HPDE6-E6E7 (cell line): ENCODE results near the gene AKAP8L.
"Not testable (repeated sequence)": the region's sequence is repeated elsewhere in the genome, so short reads cannot be mapped to it uniquely, and the experiment has no call there.

Experiments used
- DNase-seq: peaks from one replicate; pipeline ENCODE4 v3.0.0; 2011; ENCODE audit warnings: missing footprints; ENCODE audit errors: extremely low spot score

The AKAP8L gene

DNA sequence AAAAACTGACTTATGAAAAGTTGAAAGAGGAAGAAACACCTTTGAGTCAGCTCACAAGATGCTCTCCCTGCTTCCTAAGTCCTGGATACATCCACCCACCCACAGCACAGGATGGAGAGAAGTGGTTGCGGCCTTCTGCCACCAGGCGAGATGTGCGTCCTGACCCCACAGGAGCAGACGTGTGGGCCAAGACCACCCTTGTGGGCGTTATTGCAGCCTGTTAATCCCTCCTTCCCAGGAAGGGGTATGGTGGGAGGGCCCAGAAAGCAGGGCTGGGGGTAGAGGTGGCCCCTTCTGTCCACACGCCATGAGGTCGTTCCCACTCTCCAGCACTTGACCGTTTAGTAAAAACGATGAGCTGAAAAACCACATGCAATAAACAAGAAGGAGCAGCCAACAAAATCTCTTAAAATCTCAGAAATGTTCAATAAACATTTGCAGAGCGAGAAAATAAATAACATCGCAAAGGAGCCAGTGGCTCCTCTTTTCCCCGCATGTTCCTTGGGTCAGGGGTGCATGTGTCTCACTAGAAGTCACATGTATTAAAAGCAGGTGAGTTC lies 2.4 kb upstream of the AKAP8L start:
- no peak for DNase-seq

GRCh38 chr19:15419413-15420025 lies 731 bp upstream of the AKAP8L start:
- no peak for DNase-seq

GRCh38 chr19:15418231-15418578 lies 583 bp downstream of the AKAP8L start:
- DNase-seq: no peak

GRCh38 chr19:15417699-15418098 lies 1.1 kb downstream of the AKAP8L start:
- no peak for DNase-seq

- DNase-seq: no peak
These were observed 6.0 kb downstream of the AKAP8L start for GRCh38 chr19:15412832-15413231.

DNA sequence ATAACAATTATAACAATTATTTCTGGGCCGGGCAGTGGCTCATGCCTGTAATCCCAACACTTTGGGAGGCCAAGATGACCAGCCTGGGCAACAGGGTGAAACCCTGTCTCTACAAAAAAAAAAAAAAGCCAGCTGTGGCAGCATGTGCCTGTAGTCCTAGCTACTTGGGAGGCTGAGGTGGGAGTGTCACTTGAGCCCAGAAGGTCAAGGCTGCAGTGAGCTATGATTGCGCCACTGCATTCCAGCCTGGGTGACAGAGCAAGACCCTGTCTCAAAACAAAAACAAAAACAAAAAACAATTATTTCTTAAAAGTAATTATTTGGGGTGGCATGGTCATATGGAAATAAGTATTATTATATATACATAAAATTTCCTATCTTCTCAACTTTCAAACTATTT lies 7.4 kb downstream of the AKAP8L start:
- not testable (repeated sequence) for DNase-seq

GRCh38 chr19:15404780-15405211 lies 14.0 kb downstream of the AKAP8L start:
- DNase-seq: no peak

DNA sequence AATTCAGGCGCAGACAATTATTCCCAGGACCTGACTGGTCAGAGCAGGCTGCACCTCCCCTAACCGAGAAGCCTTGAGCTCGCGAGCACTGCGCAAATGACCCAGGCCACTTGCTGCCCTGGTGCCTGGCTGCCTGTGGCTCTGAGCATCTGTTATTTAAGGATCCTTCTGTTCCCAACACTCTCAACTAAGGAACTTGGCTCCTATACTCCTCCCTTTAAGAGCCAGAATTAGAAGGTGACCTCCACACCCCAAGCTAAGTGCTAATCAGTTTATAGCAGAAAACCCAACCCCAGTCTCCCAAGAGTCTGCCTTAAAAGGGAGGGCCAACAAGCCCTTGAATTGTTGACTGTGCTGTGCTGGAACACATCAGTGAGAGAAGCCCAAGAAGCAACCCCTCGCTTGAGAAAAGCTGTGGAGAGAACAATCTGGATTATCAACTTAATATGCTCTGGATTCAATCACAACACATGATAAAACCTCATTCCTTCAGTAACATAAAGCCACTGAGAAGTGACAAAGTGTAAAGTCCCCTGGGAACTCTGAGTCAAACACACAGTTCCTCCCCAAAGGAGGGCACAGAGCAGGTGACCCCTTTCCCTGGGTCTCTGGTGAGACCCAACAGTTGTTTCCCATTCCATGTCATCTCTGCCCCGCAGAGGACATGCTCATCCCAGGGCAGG lies 14.6 kb downstream of the AKAP8L start:
- DNase-seq: no peak

- DNase-seq: no peak
These were observed 15.6 kb downstream of the AKAP8L start for GRCh38 chr19:15403151-15403531.

DNA sequence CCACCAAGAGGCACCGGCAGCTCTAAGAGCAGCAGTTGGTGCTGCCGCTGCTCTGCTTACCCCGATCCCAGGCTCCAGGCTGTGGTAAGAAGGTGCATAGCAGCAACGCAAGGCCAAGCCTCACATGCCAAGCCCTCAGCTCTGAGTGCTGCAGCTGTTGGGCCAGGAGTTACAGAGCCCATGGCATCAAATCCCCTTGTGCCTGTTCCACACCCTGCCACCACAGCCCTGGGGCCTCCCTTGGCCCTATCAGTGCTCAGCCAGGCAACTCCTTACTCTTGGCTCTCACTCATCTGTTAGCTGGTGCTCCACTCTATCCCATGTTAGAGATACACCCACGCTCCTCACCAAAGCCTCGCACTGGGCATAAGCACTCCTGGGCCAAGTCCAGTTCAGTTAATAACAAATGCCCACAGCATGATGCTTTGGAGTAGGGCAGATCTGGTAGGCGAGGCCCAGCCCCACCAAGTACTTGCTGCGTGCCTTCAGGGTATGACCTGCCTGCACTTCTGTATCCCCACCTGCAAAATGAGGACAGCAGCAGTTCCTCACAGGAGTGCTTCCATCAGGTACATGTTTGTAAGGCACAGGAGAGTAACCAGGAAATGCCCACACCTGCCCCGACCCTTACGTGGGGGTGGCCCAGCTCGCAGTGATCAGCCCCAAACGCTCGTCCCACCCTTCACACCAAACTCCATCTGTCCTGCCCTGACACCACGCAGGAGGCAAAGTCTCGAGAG lies 16.2 kb downstream of the AKAP8L start:
- no peak for DNase-seq

GRCh38 chr19:15401397-15401710 lies 17.4 kb downstream of the AKAP8L start:
- DNase-seq: no peak

DNA sequence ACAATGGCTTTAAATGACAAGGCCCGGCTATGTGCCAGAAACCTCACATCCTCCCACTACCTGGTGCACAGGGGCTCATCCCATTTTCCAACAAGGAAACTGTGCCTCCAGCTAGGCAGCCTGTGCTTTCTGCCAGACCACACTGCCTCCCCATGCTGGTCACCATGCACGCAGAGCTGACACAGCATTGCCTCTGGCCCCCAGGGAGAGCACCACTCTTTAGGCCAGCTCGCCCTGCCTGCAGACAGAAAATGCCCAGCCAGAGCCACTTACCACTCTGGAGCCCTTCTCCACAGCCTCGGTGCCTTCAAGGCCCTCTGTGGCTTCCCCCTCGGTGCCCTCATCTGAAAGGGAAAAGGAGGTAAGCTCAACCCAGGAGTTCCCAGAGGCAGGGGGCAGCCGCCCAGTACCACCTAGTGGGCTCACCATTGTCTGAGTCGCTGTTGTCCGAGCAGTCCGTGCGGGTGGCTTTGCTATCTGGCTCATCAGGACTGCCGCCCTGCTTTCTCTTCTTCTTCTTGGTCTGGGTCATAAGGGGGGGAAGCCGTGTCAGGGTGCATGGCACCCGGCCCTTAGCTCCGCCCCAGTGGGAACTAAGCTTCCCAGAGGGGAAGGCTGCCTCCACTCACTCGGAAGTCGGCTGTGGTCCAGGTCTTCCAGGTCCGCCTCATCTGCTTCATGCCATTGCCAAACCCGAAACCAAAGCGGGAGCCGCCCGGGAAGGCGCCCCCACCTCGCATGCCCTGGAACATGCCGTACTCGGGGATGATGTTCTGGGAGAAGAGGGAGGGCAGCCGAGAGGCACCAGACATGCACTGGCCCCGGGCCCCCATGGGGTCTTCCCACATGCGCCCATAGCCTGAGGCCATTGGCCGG lies 18.0 kb downstream of the AKAP8L start:
- no peak for DNase-seq

DNA sequence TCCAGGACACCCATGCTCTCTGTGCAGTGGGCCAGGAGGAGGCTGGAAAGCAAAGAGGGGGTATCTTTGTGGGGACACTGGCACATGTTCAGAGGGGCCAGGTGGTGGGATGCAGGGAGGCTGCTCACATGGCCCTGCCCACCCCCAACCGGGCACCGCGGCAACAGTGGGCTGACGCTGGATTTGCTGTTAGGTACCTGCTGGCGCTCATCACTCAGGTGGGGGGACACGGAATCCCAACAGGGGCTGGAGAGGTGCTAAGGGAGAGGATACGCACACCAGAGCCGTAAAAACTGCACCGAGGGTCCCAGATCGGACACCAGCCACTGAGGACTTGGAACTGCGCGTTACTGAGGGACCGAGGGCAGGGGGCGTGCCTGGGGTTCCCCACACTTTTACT lies 19.2 kb downstream of the AKAP8L start:
- DNase-seq: no peak

DNA sequence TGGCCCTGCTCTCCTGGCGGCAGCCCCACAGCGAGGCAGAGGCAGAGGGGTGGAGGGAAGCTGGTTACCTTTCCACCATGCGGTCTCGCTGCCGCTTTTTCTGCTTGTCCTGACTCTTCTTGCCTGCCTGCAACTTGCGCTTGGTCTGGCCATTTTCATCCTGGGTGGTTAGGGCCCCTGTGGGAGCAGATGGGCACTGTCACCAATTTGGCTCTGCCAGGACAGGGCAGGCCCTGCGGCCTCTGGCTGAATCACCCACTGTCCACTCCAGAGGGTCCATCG lies 19.6 kb downstream of the AKAP8L start:
- no peak for DNase-seq

DNA sequence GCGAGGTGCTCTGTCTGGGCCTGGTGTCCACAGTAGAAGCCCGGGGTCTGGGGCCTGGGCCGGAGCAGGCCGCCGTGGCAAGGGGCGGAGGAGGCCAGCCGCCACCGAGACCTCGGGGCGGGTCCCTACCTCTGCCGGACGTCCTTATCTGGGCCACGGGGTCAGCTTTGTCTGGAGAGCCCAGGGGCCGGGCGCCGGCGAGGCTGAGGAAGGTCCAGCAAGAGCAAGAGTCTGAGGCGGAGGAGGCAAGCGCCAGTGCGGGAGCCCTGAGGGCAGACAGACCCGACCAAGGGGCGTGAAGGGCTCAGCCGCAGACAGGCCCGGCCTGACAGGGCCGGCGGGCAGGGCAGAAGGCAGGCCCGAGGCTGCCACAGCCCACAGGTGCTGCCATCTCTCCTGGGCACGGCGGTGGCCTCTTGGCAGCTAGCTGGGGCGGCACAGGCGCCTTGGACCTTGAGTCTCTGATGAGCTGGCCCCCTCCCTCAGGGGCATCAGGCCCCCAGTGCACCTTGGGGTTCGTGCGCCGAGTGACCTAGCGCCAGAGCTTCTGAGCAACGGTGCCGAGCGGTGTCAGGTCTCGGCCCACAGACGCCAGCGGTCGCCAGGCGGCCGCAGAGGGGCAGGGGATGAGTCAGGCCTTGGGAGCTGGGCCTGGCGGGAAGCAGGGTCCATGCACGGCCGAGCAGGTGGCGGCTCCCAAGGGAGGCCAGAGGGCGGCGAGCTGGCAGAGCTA lies 20.1 kb downstream of the AKAP8L start:
- DNase-seq: no peak

DNA sequence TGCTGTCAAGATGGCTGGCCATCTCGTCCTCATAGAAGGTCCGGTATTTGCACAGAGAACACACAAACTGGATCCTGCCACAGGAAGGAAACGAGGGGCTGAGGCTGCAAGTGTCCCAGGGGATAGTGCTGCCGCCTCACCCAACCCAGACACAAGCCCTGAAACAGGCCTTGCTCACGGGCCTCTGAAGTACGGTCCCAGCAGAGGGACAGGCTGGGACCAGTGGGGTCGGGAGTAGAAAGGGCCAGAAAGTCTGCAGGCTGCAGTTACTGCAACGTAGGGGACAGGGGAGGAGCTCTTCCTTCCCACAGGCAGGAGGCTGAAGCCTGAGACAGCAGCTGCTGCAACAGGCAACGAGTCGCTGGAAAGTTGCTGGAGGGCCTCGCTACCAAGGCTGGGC lies 21.0 kb downstream of the AKAP8L start:
- no peak for DNase-seq

DNA sequence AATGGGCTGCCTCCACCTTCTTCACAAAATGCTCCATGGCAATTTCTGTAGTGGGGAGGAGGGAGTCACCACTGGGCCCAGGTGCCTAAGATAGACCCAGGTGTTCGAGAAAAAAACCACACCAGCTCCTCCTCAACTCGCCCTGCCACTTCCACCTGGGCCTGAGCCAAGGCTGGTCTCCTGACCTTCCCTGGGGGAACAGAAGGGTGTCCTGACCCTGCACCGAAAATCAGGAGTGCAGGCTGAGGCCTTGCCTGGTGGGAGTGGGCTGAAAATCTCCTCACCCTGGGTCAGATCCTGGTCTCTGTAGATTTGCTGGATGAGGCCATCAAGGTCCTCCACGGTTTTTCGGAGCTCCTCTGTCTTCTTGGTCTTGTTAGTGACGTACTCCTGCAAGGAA lies 21.6 kb downstream of the AKAP8L start:
- no peak for DNase-seq

GRCh38 chr19:15396436-15396835 lies 22.4 kb downstream of the AKAP8L start:
- no peak for DNase-seq

DNA sequence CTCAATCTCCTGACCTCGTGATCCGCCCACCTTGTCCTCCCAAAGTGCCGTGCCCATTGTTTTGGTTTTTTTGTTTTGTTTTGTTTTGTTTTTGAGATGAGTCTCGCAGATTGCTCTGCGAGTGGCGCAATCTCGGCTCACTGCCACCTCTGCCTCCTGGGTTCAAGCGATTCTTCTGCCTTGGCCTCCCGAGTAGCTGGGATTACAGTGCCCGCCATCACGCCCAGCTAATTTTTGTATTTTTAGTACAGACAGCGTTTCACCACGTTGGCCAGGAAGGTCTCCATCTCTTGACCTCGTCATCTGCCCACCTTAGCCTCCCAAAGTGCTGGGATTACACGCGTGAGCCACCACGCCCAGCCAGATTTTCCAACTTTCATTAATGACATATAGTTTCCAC lies 23.5 kb downstream of the AKAP8L start:
- DNase-seq: not testable (repeated sequence)

DNA sequence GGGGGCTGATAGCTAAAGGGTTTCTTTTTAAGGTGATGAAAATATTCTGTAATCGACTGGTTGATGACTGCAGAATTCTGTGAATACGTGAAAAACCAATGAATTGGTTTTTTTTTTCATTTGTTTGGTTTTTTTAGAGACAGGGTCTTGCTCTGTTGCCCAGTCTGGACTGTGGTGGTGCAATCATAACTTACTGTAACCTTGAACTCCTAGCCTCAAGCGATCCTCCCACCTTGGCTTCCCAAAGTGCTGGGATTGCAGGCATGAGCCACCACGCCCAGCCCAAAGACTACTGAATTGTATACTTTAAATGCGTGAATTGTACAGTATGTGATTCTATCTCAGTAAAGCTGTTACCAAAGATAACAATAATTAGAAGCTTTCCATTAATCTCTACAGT lies 24.4 kb downstream of the AKAP8L start:
- no peak for DNase-seq

DNA sequence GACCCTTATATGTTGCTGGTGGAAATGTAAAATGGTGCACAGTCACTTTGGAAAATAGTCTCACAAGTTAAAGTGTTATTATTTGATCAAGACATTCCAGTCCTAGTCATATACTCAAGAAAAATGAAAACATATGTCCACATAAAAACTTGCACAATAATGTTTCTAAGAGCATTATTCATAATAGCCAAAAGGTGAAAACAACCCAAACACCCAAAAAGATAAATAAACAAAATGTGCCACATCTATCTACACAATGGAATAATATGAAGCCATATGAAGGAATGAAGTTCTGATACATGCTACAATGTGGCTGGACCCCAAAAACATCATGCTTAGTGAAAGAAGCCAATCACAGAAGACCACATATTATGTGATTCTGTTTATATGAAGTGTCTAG lies 24.8 kb downstream of the AKAP8L start:
- no peak for DNase-seq

- DNase-seq: no peak
These were observed 28.0 kb downstream of the AKAP8L start for GRCh38 chr19:15390814-15391213.
